Caco-2 (cell line): ENCODE results near the gene SLC17A6. TPM values are rescaled to one million over a fixed set of nuclear protein-coding genes. Genes with fewer than 3 reads are reported as not detected.
A peak's percentile ranks its signal among the peaks of the same experiment; 100 is the strongest.

Source experiments
- BruUV-seq: library from RNA; stranded (reverse); fragments of 400-500 nt; replicated peaks from 2 replicates; lab custom pipeline; 2021; lab: Mats Ljungman, UMichigan
- CTCF ChIA-PET: fragments of 300-600 bp; sonication (Branson Sonifier 250); formaldehyde crosslinking; loops from one replicate; lab custom pipeline; 2022; ENCODE audit warnings: antibody characterized with exemption; lab: Charles Lee
- POLR2A ChIA-PET: fragments of 300-600 bp; sonication (Branson Sonifier 250); formaldehyde crosslinking; loops from one replicate; lab custom pipeline; 2022; ENCODE audit warnings: antibody characterized with exemption; lab: Charles Lee
- DNase-seq, 2 experiments: peaks; one replicate each; pipeline versions ENCODE4 v3.0.0 to v3.0.0-alpha.2; 2020 to 2022
- H3K27me3 ChIP-seq: replicated peaks from 2 replicates; pipeline ENCODE4 v1.6.0; 2011; ENCODE audit warnings: low read length; ENCODE audit not compliant: control insufficient read depth, insufficient read depth
- H3K36me3 ChIP-seq: 2 replicates; pipeline ENCODE4 v1.5.1; 2011; ENCODE audit warnings: low read length; ENCODE audit not compliant: control insufficient read depth, insufficient read depth
- H3K4me1 ChIP-seq: fragments of 250-450 bp; sonication (Bioruptor Pico); 2 replicates; pipeline ENCODE4 v1.5.1; 2020; ENCODE audit warnings: mild to moderate bottlenecking
- H3K4me3 ChIP-seq: 2 replicates; pipeline ENCODE4 v1.5.1; 2011; ENCODE audit warnings: low read depth, mild to moderate bottlenecking, control low read depth, low read length
- H3K9me3 ChIP-seq: fragments of 250-450 bp; sonication (Bioruptor Pico); 2 replicates; pipeline ENCODE4 v1.5.1; 2020; ENCODE audit warnings: mild to moderate bottlenecking, moderate library complexity
- H3K27ac Mint-ChIP-seq: one replicate; pipeline ENCODE4 v1.8.0; 2022; ENCODE audit warnings: mixed read lengths; ENCODE audit not compliant: unreplicated experiment
- H3K27me3 Mint-ChIP-seq: one replicate; pipeline ENCODE4 v1.8.0; 2022; ENCODE audit warnings: mixed read lengths; ENCODE audit not compliant: insufficient read depth, unreplicated experiment
- H3K36me3 Mint-ChIP-seq: one replicate; pipeline ENCODE4 v1.8.0; 2022; ENCODE audit warnings: mild to moderate bottlenecking, mixed read lengths; ENCODE audit not compliant: insufficient read depth, unreplicated experiment
- H3K4me1 Mint-ChIP-seq: one replicate; pipeline ENCODE4 v1.8.0; 2022; ENCODE audit warnings: low read depth, mixed read lengths; ENCODE audit not compliant: unreplicated experiment
- H3K4me3 Mint-ChIP-seq: one replicate; pipeline ENCODE4 v1.8.0; 2022; ENCODE audit warnings: mild to moderate bottlenecking, moderate library complexity, mixed read lengths; ENCODE audit not compliant: unreplicated experiment
- H3K9me3 Mint-ChIP-seq: one replicate; pipeline ENCODE4 v1.8.0; 2022; ENCODE audit warnings: mixed read lengths; ENCODE audit not compliant: unreplicated experiment
- CTCF ChIP-seq, 2 experiments: fragments of 200-600 bp in 1 of 2; IDR thresholded peaks; 1 replicate in 1 of 2; 2 replicates in 1 of 2; pipeline versions ENCODE4 v1.5.1 to v1.8.0; 2011 to 2022; ENCODE audit warnings: antibody characterized with exemption in 1 of 2, control low read depth in 1 of 2, inconsistent platforms in 1 of 2, low read depth in 1 of 2, low read length in 1 of 2, mild to moderate bottlenecking in 1 of 2, moderate library complexity in 1 of 2; ENCODE audit not compliant: insufficient read depth in 1 of 2, severe bottlenecking in 1 of 2, unreplicated experiment in 1 of 2
- intact Hi-C: fragments of 100-400 bp; cut with micrococcal nuclease; formaldehyde crosslinking; loops from one replicate; pipeline ENCODE4 v1.10.0; 2022; ENCODE audit not compliant: unreplicated experiment
- total RNA-seq: library from RNA; stranded (reverse); gene quantifications from 2 replicates; pipeline ENCODE4 v1.2.3, GENCODE V29; 2022

SLC17A6 gene
- total RNA-seq, 1 experiment from 2014 or later = not detected

- no peak for TF ChIP-seq CTCF (IDR thresholded peaks at IDR 0.05; ENCODE audit: insufficient read depth in 1 of 2, low read depth in 1 of 2, low read length in 1 of 2, severe bottlenecking in 1 of 2, unreplicated experiment in 1 of 2)
- BruUV-seq = no TSS peak
- Histone ChIP-seq H3K4me1 (no peaks in the 10 kb centered on the region), H3K36me3 (no peaks in the 10 kb centered on the region), H3K4me3 (no peak overlapping the region), H3K9me3 (no peaks in the 10 kb centered on the region), H3K27me3 (no peaks in the 10 kb centered on the region)
- peaks cover 10% of the 10 kb centered on the region for H3K27me3 Mint-ChIP-seq
- H3K36me3 Mint-ChIP-seq = no peaks in the 10 kb centered on the region
- H3K4me3 Mint-ChIP-seq = no peak overlapping the region
- DNase-seq = no peak
- H3K9me3 Mint-ChIP-seq = no peaks in the 10 kb centered on the region
- POLR2A ChIA-PET = no interaction called here
- intact Hi-C loops = no loop called here
- H3K4me1 Mint-ChIP-seq = no peaks in the 10 kb centered on the region
- CTCF ChIA-PET = no interaction called here
- H3K27ac Mint-ChIP-seq = no peak overlapping the region
These were observed 78.3 kb downstream of the SLC17A6 start for GRCh38 chr11:22416462-22416861.

GRCh38 chr11:22426915-22427314 lies 88.7 kb downstream of the SLC17A6 start:
- Mint-ChIP-seq H3K27me3 (peaks cover 8% of the 10 kb centered on the region), H3K36me3 (no peaks in the 10 kb centered on the region), H3K4me1 (no peaks in the 10 kb centered on the region), H3K9me3 (no peaks in the 10 kb centered on the region), H3K4me3 (no peak overlapping the region), H3K27ac (no peak overlapping the region)
- Histone ChIP-seq H3K9me3 (no peaks in the 10 kb centered on the region), H3K4me3 (no peak overlapping the region), H3K27me3 (no peaks in the 10 kb centered on the region), H3K36me3 (no peaks in the 10 kb centered on the region), H3K4me1 (no peaks in the 10 kb centered on the region)
- no peak for DNase-seq
- ChIA-PET CTCF (no interaction called here), POLR2A (no interaction called here)
- peak in 1 of 2 experiments; percentile 6 for TF ChIP-seq CTCF (IDR thresholded peaks at IDR 0.05; ENCODE audit: insufficient read depth in 1 of 2, low read depth in 1 of 2, low read length in 1 of 2, severe bottlenecking in 1 of 2, unreplicated experiment in 1 of 2)
- BruUV-seq = no TSS peak
- intact Hi-C loops = loop anchor here (1.0 kb wide), 2 partner anchors 113 to 360 kb away; no protein-coding TSS in a partner anchor

Other genes with a start within 250 kb of the SLC17A6 start
- not detected in 2 replicates for gene ANO5, start 145.3 kb upstream of the SLC17A6 start, total RNA-seq